ENCODE data around the gene TRIP10. TPM values are rescaled to one million over a fixed set of nuclear protein-coding genes. Genes with fewer than 3 reads are reported as not detected.

TRIP10 gene
- total and polyA plus RNA-seq, 2 of the 13 experiments (the other 11 are each of a cell fraction or from before 2014, with no cell fraction given): 32.5 to 33.2 TPM

DNA sequence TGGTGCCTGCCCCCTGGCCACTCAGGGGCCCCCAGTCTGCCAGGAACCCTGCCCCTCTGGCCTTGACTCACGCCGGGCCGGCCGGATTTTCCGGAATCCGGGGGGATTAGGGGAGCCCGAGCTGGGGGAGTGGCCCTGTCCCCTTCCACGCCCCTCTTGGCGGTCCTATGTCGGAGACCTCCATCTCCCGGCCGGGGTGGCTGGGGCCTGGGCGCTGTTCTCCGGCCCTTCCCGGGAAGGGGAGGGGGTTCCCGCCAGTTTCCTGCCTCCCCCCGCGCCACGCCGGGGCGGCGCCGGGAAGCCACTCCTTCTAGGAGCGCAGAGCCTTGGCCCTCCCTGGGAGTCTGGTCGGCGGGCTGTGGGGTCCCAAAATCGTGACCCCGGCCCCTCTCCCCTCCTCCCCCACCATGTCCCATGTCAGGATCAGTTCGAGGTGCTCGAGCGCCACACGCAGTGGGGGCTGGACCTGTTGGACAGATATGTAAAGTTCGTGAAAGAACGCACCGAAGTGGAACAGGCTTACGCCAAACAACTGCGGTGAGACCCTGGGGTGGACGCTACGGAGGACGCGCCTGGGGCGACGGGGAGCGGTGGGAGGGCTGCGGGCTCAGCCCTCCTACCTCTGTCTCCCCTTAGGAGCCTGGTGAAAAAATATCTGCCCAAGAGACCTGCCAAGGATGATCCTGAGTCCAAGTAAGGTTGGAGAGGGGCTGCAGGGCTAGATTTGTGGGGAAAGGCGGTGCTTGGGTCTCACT is 1.3 kb downstream of the TRIP10 start (continued):
- no peak for TF ChIP-seq HDAC6 (IDR thresholded peaks at IDR 0.05; ENCODE audit: low read depth, low read length)
- TF ChIP-seq, protein P1, sequence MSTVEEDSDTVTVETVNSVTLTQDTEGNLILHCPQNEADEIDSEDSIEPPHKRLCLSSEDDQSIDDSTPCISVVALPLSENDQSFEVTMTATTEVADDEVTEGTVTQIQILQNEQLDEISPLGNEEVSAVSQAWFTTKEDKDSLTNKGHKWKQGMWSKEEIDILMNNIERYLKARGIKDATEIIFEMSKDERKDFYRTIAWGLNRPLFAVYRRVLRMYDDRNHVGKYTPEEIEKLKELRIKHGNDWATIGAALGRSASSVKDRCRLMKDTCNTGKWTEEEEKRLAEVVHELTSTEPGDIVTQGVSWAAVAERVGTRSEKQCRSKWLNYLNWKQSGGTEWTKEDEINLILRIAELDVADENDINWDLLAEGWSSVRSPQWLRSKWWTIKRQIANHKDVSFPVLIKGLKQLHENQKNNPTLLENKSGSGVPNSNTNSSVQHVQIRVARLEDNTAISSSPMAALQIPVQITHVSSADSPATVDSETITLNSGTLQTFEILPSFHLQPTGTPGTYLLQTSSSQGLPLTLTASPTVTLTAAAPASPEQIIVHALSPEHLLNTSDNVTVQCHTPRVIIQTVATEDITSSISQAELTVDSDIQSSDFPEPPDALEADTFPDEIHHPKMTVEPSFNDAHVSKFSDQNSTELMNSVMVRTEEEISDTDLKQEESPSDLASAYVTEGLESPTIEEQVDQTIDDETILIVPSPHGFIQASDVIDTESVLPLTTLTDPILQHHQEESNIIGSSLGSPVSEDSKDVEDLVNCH (CRISPR knock-in tag; IDR thresholded peaks at IDR 0.05): no peak
- TF ChIP-seq, protein P2, sequence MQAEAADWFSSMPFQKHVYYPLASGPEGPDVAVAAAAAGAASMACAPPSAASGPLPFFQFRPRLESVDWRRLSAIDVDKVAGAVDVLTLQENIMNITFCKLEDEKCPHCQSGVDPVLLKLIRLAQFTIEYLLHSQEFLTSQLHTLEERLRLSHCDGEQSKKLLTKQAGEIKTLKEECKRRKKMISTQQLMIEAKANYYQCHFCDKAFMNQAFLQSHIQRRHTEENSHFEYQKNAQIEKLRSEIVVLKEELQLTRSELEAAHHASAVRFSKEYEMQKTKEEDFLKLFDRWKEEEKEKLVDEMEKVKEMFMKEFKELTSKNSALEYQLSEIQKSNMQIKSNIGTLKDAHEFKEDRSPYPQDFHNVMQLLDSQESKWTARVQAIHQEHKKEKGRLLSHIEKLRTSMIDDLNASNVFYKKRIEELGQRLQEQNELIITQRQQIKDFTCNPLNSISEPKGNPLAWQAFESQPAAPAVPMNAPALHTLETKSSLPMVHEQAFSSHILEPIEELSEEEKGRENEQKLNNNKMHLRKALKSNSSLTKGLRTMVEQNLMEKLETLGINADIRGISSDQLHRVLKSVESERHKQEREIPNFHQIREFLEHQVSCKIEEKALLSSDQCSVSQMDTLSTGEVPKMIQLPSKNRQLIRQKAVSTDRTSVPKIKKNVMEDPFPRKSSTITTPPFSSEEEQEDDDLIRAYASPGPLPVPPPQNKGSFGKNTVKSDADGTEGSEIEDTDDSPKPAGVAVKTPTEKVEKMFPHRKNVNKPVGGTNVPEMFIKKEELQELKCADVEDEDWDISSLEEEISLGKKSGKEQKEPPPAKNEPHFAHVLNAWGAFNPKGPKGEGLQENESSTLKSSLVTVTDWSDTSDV (CRISPR knock-in tag; IDR thresholded peaks at IDR 0.05): no peak
- no peak for TF ChIP-seq ZFP36L1 (CRISPR knock-in tag; IDR thresholded peaks at IDR 0.05)
- no peak for TF ChIP-seq HMGA1 (CRISPR knock-in tag; conservative IDR thresholded peaks at IDR 0.05)
- peak; percentile 23; the same call in 1 of the 2 replicates for TF ChIP-seq ZFX (CRISPR knock-in tag; IDR thresholded peaks at IDR 0.05; ENCODE audit: low read depth)
- TF ChIP-seq, protein P3, sequence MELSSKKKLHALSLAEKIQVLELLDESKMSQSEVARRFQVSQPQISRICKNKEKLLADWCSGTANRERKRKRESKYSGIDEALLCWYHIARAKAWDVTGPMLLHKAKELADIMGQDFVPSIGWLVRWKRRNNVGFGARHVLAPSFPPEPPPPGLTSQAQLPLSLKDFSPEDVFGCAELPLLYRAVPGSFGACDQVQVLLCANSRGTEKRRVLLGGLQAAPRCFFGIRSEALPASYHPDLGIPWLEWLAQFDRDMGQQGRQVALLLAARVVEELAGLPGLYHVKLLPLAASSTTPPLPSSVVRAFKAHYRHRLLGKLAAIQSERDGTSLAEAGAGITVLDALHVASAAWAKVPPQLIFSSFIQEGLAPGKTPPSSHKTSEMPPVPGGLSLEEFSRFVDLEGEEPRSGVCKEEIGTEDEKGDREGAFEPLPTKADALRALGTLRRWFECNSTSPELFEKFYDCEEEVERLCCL (CRISPR knock-in tag; IDR thresholded peaks at IDR 0.05; ENCODE audit: borderline replicate concordance): no peak
- TF ChIP-seq CBX5 (CRISPR knock-in tag; IDR thresholded peaks at IDR 0.05; ENCODE audit: borderline replicate concordance): no peak
- TF ChIP-seq ZBTB3 (CRISPR knock-in tag; IDR thresholded peaks at IDR 0.05; ENCODE audit: borderline replicate concordance, low read depth): no peak
- TF ChIP-seq, protein P4, sequence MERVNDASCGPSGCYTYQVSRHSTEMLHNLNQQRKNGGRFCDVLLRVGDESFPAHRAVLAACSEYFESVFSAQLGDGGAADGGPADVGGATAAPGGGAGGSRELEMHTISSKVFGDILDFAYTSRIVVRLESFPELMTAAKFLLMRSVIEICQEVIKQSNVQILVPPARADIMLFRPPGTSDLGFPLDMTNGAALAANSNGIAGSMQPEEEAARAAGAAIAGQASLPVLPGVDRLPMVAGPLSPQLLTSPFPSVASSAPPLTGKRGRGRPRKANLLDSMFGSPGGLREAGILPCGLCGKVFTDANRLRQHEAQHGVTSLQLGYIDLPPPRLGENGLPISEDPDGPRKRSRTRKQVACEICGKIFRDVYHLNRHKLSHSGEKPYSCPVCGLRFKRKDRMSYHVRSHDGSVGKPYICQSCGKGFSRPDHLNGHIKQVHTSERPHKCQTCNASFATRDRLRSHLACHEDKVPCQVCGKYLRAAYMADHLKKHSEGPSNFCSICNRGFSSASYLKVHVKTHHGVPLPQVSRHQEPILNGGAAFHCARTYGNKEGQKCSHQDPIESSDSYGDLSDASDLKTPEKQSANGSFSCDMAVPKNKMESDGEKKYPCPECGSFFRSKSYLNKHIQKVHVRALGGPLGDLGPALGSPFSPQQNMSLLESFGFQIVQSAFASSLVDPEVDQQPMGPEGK (CRISPR knock-in tag; IDR thresholded peaks at IDR 0.05): peak; percentile 95
- TF ChIP-seq REPIN1 (CRISPR knock-in tag; IDR thresholded peaks at IDR 0.05; ENCODE audit: borderline replicate concordance, low read depth): no peak
- peak in 1 of 2 experiments; percentile 23; a peak in 1 of 4 replicates for TF ChIP-seq NR2F1 (CRISPR knock-in tag; IDR thresholded peaks at IDR 0.05)
- peak; percentile 98 for TF ChIP-seq HNRNPLL (IDR thresholded peaks at IDR 0.05; ENCODE audit: low read depth, low read length, poor library complexity, severe bottlenecking)
- no peak for TF ChIP-seq XRCC5 (optimal IDR thresholded peaks at IDR 0.05; ENCODE audit: low read length)
- TF ChIP-seq, protein P5, sequence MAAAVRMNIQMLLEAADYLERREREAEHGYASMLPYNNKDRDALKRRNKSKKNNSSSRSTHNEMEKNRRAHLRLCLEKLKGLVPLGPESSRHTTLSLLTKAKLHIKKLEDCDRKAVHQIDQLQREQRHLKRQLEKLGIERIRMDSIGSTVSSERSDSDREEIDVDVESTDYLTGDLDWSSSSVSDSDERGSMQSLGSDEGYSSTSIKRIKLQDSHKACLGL (CRISPR knock-in tag; IDR thresholded peaks at IDR 0.05): peak; percentile 16; the same call in 1 of the 2 replicates

Measured in HepG2 (cell line).